H1 (cell line): ENCODE results near the gene SCYL2. TPM values are rescaled to one million over a fixed set of nuclear protein-coding genes. Genes with fewer than 3 reads are reported as not detected.

Source experiments
- CTCF ChIA-PET: fragments of 300-600 bp; sonication (Branson Sonifier 250); formaldehyde crosslinking; loops from one replicate; lab custom pipeline; 2021; ENCODE audit not compliant: partially characterized antibody; lab: Charles Lee
- POLR2A ChIA-PET: fragments of 300-600 bp; sonication (Branson Sonifier 250); formaldehyde crosslinking; loops from one replicate; lab custom pipeline; 2021; ENCODE audit warnings: inconsistent platforms; ENCODE audit not compliant: partially characterized antibody; lab: Charles Lee
- DNase-seq, 2 experiments: peaks; one replicate each; pipeline versions ENCODE4 v3.0.0 to v3.0.0-alpha.2; 2010 to 2022; ENCODE audit warnings: low spot score in 2 of 2, low read depth in 1 of 2, mixed read lengths in 1 of 2
- FAIRE-seq: peaks from 2 replicates; lab custom pipeline; 2011; peaks lifted over from hg19 to GRCh38; lab: Jason Lieb, UNC
- H2AFZ ChIP-seq: 2 replicates; pipeline ENCODE4 v1.8.1; 2012; ENCODE audit warnings: low read length, inconsistent platforms
- H2AK5ac ChIP-seq: 2 replicates; pipeline ENCODE4 v1.6.1; 2013; ENCODE audit warnings: low read depth, low read length
- H2BK120ac ChIP-seq: replicated peaks from 2 replicates; pipeline ENCODE3; 2013; ENCODE audit warnings: low read depth, low read length, inconsistent platforms
- H2BK12ac ChIP-seq: 2 replicates; pipeline ENCODE4 v1.6.1; 2013; ENCODE audit warnings: low read depth, low read length
- H2BK15ac ChIP-seq: 2 replicates; pipeline ENCODE4 v1.6.1; 2013; ENCODE audit warnings: low read length
- H2BK20ac ChIP-seq: 2 replicates; pipeline ENCODE4 v1.6.1; 2013; ENCODE audit warnings: low read length
- H2BK5ac ChIP-seq: 2 replicates; pipeline ENCODE4 v1.6.1; 2013; ENCODE audit warnings: low read depth, low read length
- H3K14ac ChIP-seq: 2 replicates; pipeline ENCODE4 v1.6.1; 2013; ENCODE audit warnings: inconsistent platforms; ENCODE audit not compliant: insufficient read length
- H3K18ac ChIP-seq: 2 replicates; pipeline ENCODE4 v1.6.1; 2013; ENCODE audit warnings: low read length; ENCODE audit errors: extremely low read depth
- H3K23ac ChIP-seq: 2 replicates; pipeline ENCODE4 v1.6.1; 2013; ENCODE audit warnings: inconsistent platforms; ENCODE audit not compliant: insufficient read length
- H3K23me2 ChIP-seq: 2 replicates; pipeline ENCODE4 v1.6.1; 2013; ENCODE audit warnings: low read depth, low read length
- H3K27ac ChIP-seq: 2 replicates; pipeline ENCODE4 v1.6.1; 2011; ENCODE audit warnings: low read depth, low read length, inconsistent platforms
- H3K27me3 ChIP-seq, 4 experiments: replicated peaks in 1 of 4; 1 replicate in 1 of 4; 2 replicates in 3 of 4; pipeline versions ENCODE4 v1.6.1 to v1.8.1; 2011 to 2013; ENCODE audit warnings: low read length in 3 of 4, mild to moderate bottlenecking in 3 of 4, inconsistent platforms in 2 of 4, mixed read lengths in 2 of 4, moderate library complexity in 1 of 4; ENCODE audit not compliant: control insufficient read depth in 3 of 4, insufficient read depth in 3 of 4; ENCODE audit errors: extremely low read depth in 1 of 4
- H3K36me3 ChIP-seq, 4 experiments: 2 replicates each; pipeline versions ENCODE4 v1.6.1 to v1.8.1; 2011 to 2013; ENCODE audit warnings: mild to moderate bottlenecking in 4 of 4, low read length in 3 of 4, moderate library complexity in 2 of 4, control low read depth in 1 of 4, inconsistent platforms in 1 of 4; ENCODE audit not compliant: insufficient read depth in 4 of 4, control insufficient read depth in 2 of 4
- H3K4ac ChIP-seq: replicated peaks from 2 replicates; pipeline ENCODE3; 2013; ENCODE audit warnings: low read length, low read depth, mixed read lengths, inconsistent platforms; ENCODE audit not compliant: insufficient read length
- H3K4me1 ChIP-seq, 4 experiments: replicated peaks in 1 of 4; 1 replicate in 1 of 4; 2 replicates in 3 of 4; pipeline versions ENCODE4 v1.6.1 to v1.8.1; 2011 to 2013; ENCODE audit warnings: low read length in 3 of 4, inconsistent platforms in 2 of 4, mixed read lengths in 1 of 4; ENCODE audit not compliant: insufficient read depth in 4 of 4, control insufficient read depth in 3 of 4
- H3K4me2 ChIP-seq, 2 experiments: 2 replicates each; pipeline versions ENCODE4 v1.6.1 to v1.8.1; 2011 to 2013; ENCODE audit warnings: low read depth in 2 of 2, low read length in 2 of 2, control low read depth in 1 of 2, inconsistent platforms in 1 of 2, mild to moderate bottlenecking in 1 of 2; ENCODE audit not compliant: insufficient read depth in 1 of 2
- H3K4me3 ChIP-seq, 4 experiments: fragments of 200-600, 300-600 bp in 1 of 4; sonication (generic), shearing (Covaris generic), sonication (Bioruptor Twin) in 1 of 4; 2 replicates each; pipeline versions ENCODE4 v1.5.1 to v1.8.1; 2011 to 2016; ENCODE audit warnings: low read length in 4 of 4, low read depth in 3 of 4, control low read depth in 2 of 4, inconsistent platforms in 2 of 4, mild to moderate bottlenecking in 2 of 4, mixed read lengths in 1 of 4, moderate library complexity in 1 of 4; ENCODE audit not compliant: insufficient read depth in 2 of 4; ENCODE audit errors: extremely low read depth in 1 of 4
- H3K56ac ChIP-seq: replicated peaks from 2 replicates; pipeline ENCODE3; 2013; ENCODE audit warnings: low read depth, mild to moderate bottlenecking, mixed read lengths, low read length, inconsistent platforms; ENCODE audit not compliant: insufficient read length
- H3K79me1 ChIP-seq: 2 replicates; pipeline ENCODE4 v1.6.1; 2013; ENCODE audit warnings: low read depth, low read length, control low read depth
- H3K79me2 ChIP-seq, 2 experiments: 2 replicates each; pipeline versions ENCODE4 v1.6.1 to v1.8.1; 2012 to 2013; ENCODE audit warnings: low read length in 2 of 2, mild to moderate bottlenecking in 2 of 2, inconsistent platforms in 1 of 2; ENCODE audit not compliant: insufficient read depth in 2 of 2, control insufficient read depth in 1 of 2
- H3K9ac ChIP-seq, 4 experiments: replicated peaks in 1 of 4; 1 replicate in 1 of 4; 2 replicates in 3 of 4; pipeline versions ENCODE4 v1.6.1 to v1.8.1; 2011 to 2013; ENCODE audit warnings: low read depth in 3 of 4, low read length in 3 of 4, control low read depth in 2 of 4, mild to moderate bottlenecking in 2 of 4, moderate library complexity in 2 of 4, inconsistent platforms in 1 of 4; ENCODE audit errors: extremely low read depth in 1 of 4
- H3K9me3 ChIP-seq, 2 experiments: 2 replicates each; pipeline versions ENCODE4 v1.6.1 to v1.8.1; 2012 to 2013; ENCODE audit warnings: mild to moderate bottlenecking in 2 of 2, moderate library complexity in 2 of 2, control low read depth in 1 of 2, inconsistent platforms in 1 of 2, low read depth in 1 of 2, low read length in 1 of 2, mixed read lengths in 1 of 2; ENCODE audit not compliant: insufficient read depth in 2 of 2
- H4K20me1 ChIP-seq, 2 experiments: replicated peaks in 1 of 2; 2 replicates each; pipeline versions ENCODE3 to v1.8.1; 2011 to 2013; ENCODE audit warnings: inconsistent platforms in 2 of 2, low read length in 2 of 2, mild to moderate bottlenecking in 1 of 2; ENCODE audit not compliant: insufficient read depth in 2 of 2, control insufficient read depth in 1 of 2
- H4K5ac ChIP-seq: 2 replicates; pipeline ENCODE4 v1.6.1; 2013; ENCODE audit warnings: low read length, low read depth, mixed read lengths, inconsistent platforms; ENCODE audit not compliant: insufficient read length
- H4K8ac ChIP-seq: 2 replicates; pipeline ENCODE4 v1.8.0; 2013; ENCODE audit warnings: mild to moderate bottlenecking, moderate library complexity, low read length, inconsistent platforms; ENCODE audit not compliant: insufficient read depth; ENCODE audit errors: extremely low read depth
- H4K91ac ChIP-seq: replicated peaks from 2 replicates; pipeline ENCODE3; 2013; ENCODE audit warnings: low read length, mixed read lengths, inconsistent platforms; ENCODE audit not compliant: insufficient read length
- BRCA1 ChIP-seq: IDR thresholded peaks from 2 replicates; pipeline ENCODE4 v1.6.1; 2012; ENCODE audit warnings: low read depth, low read length, improper control_type of control experiment
- CTBP2 ChIP-seq: IDR thresholded peaks from 2 replicates; pipeline ENCODE4 v1.7.0; 2011; ENCODE audit warnings: borderline replicate concordance, mild to moderate bottlenecking, moderate library complexity, mixed read lengths, low read length; ENCODE audit not compliant: insufficient read depth, insufficient read length
- E2F6 ChIP-seq: IDR thresholded peaks from 2 replicates; pipeline ENCODE4 v1.6.1; 2012; ENCODE audit warnings: inconsistent platforms
- JUN ChIP-seq: IDR thresholded peaks from 2 replicates; pipeline ENCODE4 v1.6.1; 2011; ENCODE audit warnings: low read depth, mild to moderate bottlenecking, improper control_type of control experiment, low read length
- KDM4A ChIP-seq: IDR thresholded peaks from one replicate; pipeline ENCODE4 v1.7.1; 2012; ENCODE audit warnings: low read depth, mild to moderate bottlenecking, moderate library complexity, low read length, inconsistent platforms; ENCODE audit not compliant: severe bottlenecking
- MAFK ChIP-seq: IDR thresholded peaks from 2 replicates; pipeline ENCODE4 v1.6.1; 2012; ENCODE audit warnings: low read depth, mild to moderate bottlenecking, improper control_type of control experiment, low read length
- NANOG ChIP-seq: IDR thresholded peaks from 2 replicates; pipeline ENCODE4 v1.6.1; 2011; ENCODE audit warnings: low read length, low read depth, mild to moderate bottlenecking, inconsistent platforms; ENCODE audit not compliant: insufficient read depth, poor library complexity, severe bottlenecking
- RAD21 ChIP-seq, 2 experiments: IDR thresholded peaks in 1 of 2; conservative IDR thresholded peaks in 1 of 2; 2 replicates each; pipeline ENCODE4 v1.6.1; 2011; ENCODE audit warnings: low read depth in 2 of 2, low read length in 2 of 2, improper control_type of control experiment in 1 of 2, inconsistent platforms in 1 of 2, mild to moderate bottlenecking in 1 of 2, moderate library complexity in 1 of 2
- RFX5 ChIP-seq: IDR thresholded peaks from 2 replicates; pipeline ENCODE4 v1.6.1; 2011; ENCODE audit warnings: low read depth, low read length, improper control_type of control experiment, borderline replicate concordance
- SRF ChIP-seq: IDR thresholded peaks from 2 replicates; pipeline ENCODE4 v1.6.1; 2011; ENCODE audit warnings: mild to moderate bottlenecking, low read depth, low read length, moderate library complexity
- TAF1 ChIP-seq: IDR thresholded peaks from 2 replicates; pipeline ENCODE4 v1.6.1; 2011; ENCODE audit warnings: mild to moderate bottlenecking, low read depth, low read length
- TAF7 ChIP-seq: optimal IDR thresholded peaks from 2 replicates; pipeline ENCODE3; 2011; ENCODE audit warnings: low read depth, mild to moderate bottlenecking, inconsistent platforms, low read length, moderate library complexity, borderline replicate concordance
- TBP ChIP-seq: IDR thresholded peaks from 2 replicates; pipeline ENCODE4 v1.6.1; 2011; ENCODE audit warnings: low read depth, low read length, improper control_type of control experiment
- ZNF274 ChIP-seq: IDR thresholded peaks from 2 replicates; pipeline ENCODE4 v1.7.0; 2012; ENCODE audit warnings: low read length, borderline replicate concordance; ENCODE audit errors: extremely low read depth
- polyA plus RNA-seq, 7 experiments: library from polyadenylated mRNA; depleted of rRNA in 3 of 7; stranded (reverse) in 5 of 7; unstranded in 2 of 7; fragments of >200 nt in 5 of 7; fragments of 200-250 nt in 2 of 7; gene quantifications; 1 replicate in 5 of 7; 2 replicates in 1 of 7; 4 replicates in 1 of 7; pipeline versions ENCODE4 v1.2.1 to v1.2.3, GENCODE V29; 2011 to 2013; ENCODE audit warnings: missing spikeins in 2 of 7, mixed read lengths in 2 of 7
- total RNA-seq: library from RNA; stranded (reverse); fragmentation: NEBNext Ultra II Directional; extraction: Animal tissue kit (Norgen Biotek cat#: 25700); gene quantifications from 2 replicates; pipeline ENCODE4 v1.2.1, GENCODE V29; 2021

Gene SCYL2
- total and polyA plus RNA-seq, 2 of the 8 experiments (the other 6 are each of a cell fraction or from before 2014, with no cell fraction given), result 8.9 to 48.7 TPM

GRCh38 chr12:100360450-100360849 is 93.5 kb downstream of the SCYL2 start:
- H2AFZ ChIP-seq, result peak overlapping the region; percentile 64; the same call in 1 of the 2 replicates
- no peak overlapping the region for H2AK5ac ChIP-seq
- no peak overlapping the region for H4K91ac ChIP-seq
- no peaks in the 10 kb centered on the region for H3K23me2 ChIP-seq
- H3K4me3 ChIP-seq, result no peak overlapping the region
- no peak overlapping the region for H3K9ac ChIP-seq
- H3K4me2 ChIP-seq, result no peak overlapping the region
- FAIRE-seq, result no peak
- no peaks in the 10 kb centered on the region for H3K36me3 ChIP-seq
- H3K27ac ChIP-seq, result no peak overlapping the region
- H3K9me3 ChIP-seq, result no peaks in the 10 kb centered on the region
- no peak overlapping the region for H3K4ac ChIP-seq
- H2BK5ac ChIP-seq, result no peak overlapping the region
- no peak overlapping the region for H2BK120ac ChIP-seq
- H4K20me1 ChIP-seq, result no peaks in the 10 kb centered on the region
- H3K79me1 ChIP-seq, result no peaks in the 10 kb centered on the region
- no peak for DNase-seq
- H3K56ac ChIP-seq, result no peak overlapping the region
- H2BK12ac ChIP-seq, result no peak overlapping the region
- no peak overlapping the region for H4K8ac ChIP-seq
- H3K27me3 ChIP-seq, result no peaks in the 10 kb centered on the region
- POLR2A ChIA-PET, result no interaction called here
- no peak overlapping the region for H3K23ac ChIP-seq
- no peak overlapping the region for H2BK20ac ChIP-seq
- H4K5ac ChIP-seq, result no peak overlapping the region
- peaks cover 2 to 7% (median 4%) of the 10 kb centered on the region in 4 experiments; a peak in 2 of 7 replicates for H3K4me1 ChIP-seq
- H3K18ac ChIP-seq, result no peak overlapping the region
- CTCF ChIA-PET, result interaction anchor here (0.9 to 5.3 kb wide), 9 partner anchors 8 to 195 kb away, joined by 3 to 46 read pairs (median 6); no protein-coding TSS in a partner anchor
- no peak overlapping the region for H3K14ac ChIP-seq
- no peaks in the 10 kb centered on the region for H3K79me2 ChIP-seq
- no peak overlapping the region for H2BK15ac ChIP-seq
- TF ChIP-seq CTBP2 (no peak), MAFK (no peak), RFX5 (no peak), RAD21 (IDR thresholded peaks at IDR 0.05 in 1 of 2, conservative IDR thresholded peaks at IDR 0.05 in 1 of 2; ENCODE audit: low read depth in 2 of 2, low read length in 2 of 2) (no peak), NANOG (no peak), BRCA1 (no peak), SRF (no peak), E2F6 (no peak), ZNF274 (no peak), TAF1 (no peak), TBP (no peak), JUN (no peak), KDM4A (no peak), TAF7 (no peak)
